Effector CD4-positive, alpha-beta T cell (primary cell): ENCODE data around the gene NOTUM.

Source experiments
- DNase-seq: peaks from one replicate; pipeline ENCODE4 v3.0.0-alpha.2; 2020

NOTUM gene

GRCh38 chr17:81934850-81935708 lies 25.9 kb downstream of the NOTUM start:
- no peak for DNase-seq

GRCh38 chr17:81934098-81934757 lies 26.8 kb downstream of the NOTUM start:
- DNase-seq: no peak

GRCh38 chr17:81933178-81933699 lies 27.7 kb downstream of the NOTUM start:
- no peak for DNase-seq

- no peak for DNase-seq
Measured at GRCh38 chr17:81932333-81932983, 28.5 kb downstream of the NOTUM start.

GRCh38 chr17:81931557-81932332 lies 29.2 kb downstream of the NOTUM start:
- no peak for DNase-seq

- no peak for DNase-seq
Measured at GRCh38 chr17:81931189-81931556, 29.8 kb downstream of the NOTUM start.

- no peak for DNase-seq
Measured at GRCh38 chr17:81930142-81931125, 30.6 kb downstream of the NOTUM start.

- no peak for DNase-seq
Measured at GRCh38 chr17:81929253-81930141, 31.5 kb downstream of the NOTUM start.

- DNase-seq: no peak
Measured at GRCh38 chr17:81928544-81929252, 32.3 kb downstream of the NOTUM start.

- peak; percentile 87 for DNase-seq
Measured at GRCh38 chr17:81927653-81928543, 33.1 kb downstream of the NOTUM start, which contains the start of gene MAFG. Gene MAFG (minus strand): TSS chr17:81927735. CDS start chr17:81923185, 4,550 bp downstream.

GRCh38 chr17:81927152-81927652 lies 33.8 kb downstream of the NOTUM start:
- DNase-seq: no peak

GRCh38 chr17:81926451-81927151 lies 34.4 kb downstream of the NOTUM start:
- DNase-seq: peak; percentile 44

- DNase-seq: no peak
Measured at GRCh38 chr17:81925860-81926450, 35.0 kb downstream of the NOTUM start.

- DNase-seq: no peak
Measured at GRCh38 chr17:81924557-81925532, 36.1 kb downstream of the NOTUM start.

- no peak for DNase-seq
Measured at GRCh38 chr17:81923302-81924260, 37.4 kb downstream of the NOTUM start.
